NCI-H2196 (cell line): ENCODE data around the gene FKBP7.
A peak's percentile ranks its signal among the peaks of the same experiment; 100 is the strongest.
"Not testable (repeated sequence)": the region's sequence is repeated elsewhere in the genome, so short reads cannot be mapped to it uniquely, and the experiment has no call there.

Source experiments
- DNase-seq: peaks from one replicate; lab custom pipeline; 2025; ENCODE audit not compliant: unreplicated experiment; lab: John Stamatoyannopoulos, UW

Gene FKBP7

GRCh38 chr2:178491612-178492011 lies 13.2 kb upstream of the FKBP7 start:
- no peak for DNase-seq

DNA sequence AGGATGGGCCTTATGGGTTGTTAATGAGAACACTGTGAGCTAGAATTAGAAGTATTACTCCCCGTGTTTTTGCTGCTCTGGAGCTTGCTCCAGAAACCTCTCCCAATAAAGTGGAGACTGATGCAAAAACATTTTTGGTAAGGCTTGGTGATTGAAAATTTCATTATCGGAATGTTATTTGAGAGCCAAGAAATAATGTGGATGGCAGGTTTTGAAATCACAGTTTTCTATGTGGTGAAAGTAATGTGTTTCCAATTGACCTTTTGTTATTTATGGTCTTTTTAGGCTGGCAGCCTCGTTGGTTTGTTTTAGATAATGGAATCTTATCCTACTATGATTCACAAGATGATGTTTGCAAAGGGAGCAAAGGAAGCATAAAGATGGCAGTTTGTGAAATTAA lies 7.0 kb upstream of the FKBP7 start:
- DNase-seq = no peak

- DNase-seq = peak; percentile 70
These were observed 6.0 kb upstream of the FKBP7 start for GRCh38 chr2:178484245-178485041.

- no peak for DNase-seq
These were observed 4.0 kb upstream of the FKBP7 start for GRCh38 chr2:178482437-178482836.

DNA sequence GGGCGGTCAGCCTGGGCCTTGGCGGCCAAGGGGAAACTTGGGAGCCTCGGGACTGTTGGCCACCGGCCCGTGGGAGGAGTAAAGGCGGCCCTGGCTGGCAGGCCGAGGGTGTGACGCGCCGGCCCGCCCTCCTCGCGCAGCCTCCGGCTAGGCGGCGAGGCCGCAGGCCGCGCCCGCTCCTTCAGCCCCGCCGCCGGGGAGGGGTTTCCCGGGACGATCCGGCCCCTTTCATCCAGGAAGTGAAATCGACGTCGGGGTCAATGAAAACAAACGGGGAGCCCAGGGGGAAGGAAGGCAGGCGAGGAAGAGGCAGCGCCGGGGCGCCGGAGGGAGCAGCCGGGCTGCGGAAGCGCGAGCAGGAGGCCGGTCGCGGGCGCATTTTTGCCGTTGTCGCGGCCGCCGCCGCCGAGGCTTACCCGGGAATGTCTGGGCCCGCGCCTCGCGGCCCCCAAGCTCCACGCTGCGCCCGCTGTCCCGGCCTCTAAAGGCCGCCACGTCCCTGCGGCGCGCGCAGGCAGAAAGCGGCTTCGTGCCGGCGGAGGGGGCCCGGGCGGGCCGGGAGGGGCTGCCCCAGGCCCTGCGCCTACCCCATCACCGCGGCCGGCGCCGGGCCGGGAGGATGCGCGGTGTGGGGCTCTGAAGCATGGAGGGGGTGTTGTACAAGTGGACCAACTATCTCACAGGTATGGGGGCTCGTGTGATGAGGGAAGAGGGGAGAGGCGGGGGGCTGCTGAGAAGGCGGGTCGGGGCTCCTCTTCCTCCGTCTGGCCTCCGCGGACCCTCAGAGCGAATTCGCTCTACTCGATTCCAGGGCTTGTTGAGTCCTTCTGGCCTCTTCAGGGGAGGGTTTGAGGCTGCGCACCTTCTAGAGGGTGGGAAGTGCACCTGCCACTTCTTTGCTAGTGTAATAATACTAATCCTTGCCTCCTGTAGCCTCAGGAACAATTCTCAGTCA lies 2.1 kb upstream of the FKBP7 start, which contains the start of gene PLEKHA3:
PLEKHA3 (plus strand) TSS at position 231 of the 955 bp plus-strand sequence; CDS start at position 644, 413 bp downstream.
- peak; percentile 97 for DNase-seq

DNA sequence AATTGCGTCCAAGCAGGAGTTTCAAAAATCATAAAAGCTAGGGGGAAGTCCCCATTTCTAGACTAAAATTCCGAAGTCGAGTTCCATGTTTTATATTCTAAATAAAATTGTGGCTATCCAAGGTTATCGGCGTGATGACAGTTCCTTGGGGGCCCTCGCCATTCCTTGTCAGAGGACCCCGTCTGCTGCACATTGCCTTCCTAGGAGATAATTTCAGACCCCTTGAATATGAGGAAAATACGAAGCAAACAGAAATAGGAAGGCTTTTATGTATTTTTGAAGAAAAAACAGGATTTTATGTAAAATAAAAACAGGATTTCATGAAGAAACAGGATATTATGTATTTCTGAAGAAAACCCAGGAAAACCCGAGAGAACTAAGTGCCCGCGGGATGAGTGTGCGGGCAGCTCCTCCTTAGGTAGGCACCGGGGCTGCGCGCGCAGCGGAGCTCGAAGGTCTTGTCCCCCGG lies 1.4 kb upstream of the FKBP7 start:
- no peak for DNase-seq

DNA sequence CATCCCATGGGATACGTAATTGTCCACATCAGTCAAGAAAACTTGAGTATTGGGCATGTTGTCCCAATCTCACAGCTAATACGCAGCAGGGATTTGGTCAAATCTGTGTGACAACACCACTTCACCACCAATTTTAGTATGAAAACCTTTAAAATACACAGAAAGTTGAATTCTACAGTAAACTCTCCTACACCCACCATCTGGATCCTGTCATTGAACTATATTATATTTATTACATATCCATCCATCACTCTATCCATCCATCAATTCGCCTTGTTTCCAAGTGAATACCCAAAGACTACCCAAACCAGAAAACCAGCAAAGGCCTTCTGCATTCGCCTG lies 846 bp upstream of the FKBP7 start:
- no peak for DNase-seq

- peak; percentile 45 for DNase-seq
These were observed 316 bp downstream of the FKBP7 start for GRCh38 chr2:178478130-178478438.

GRCh38 chr2:178477443-178478129 lies 814 bp downstream of the FKBP7 start:
- no peak for DNase-seq

GRCh38 chr2:178476477-178476876 lies 1.9 kb downstream of the FKBP7 start:
- no peak for DNase-seq

DNA sequence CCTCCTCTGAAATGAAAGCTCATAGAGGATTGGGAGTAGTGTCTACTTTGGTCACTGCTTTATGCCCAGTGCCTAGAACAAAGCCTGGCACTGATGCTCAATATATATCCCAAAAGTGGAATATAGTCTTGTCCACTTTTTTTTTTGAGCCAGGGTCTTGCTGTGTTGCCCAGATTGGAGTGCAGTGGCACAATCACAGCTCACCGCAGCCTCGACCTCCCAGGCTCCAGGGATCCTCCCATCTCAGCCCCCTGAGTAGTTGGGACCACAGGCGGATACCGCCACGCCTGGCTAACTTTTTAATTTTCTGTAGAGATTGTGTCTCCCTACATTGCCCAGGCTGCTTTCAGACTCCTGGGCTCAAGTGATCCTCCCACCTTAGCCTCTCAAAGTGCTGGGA lies 3.8 kb downstream of the FKBP7 start:
- DNase-seq = no peak

DNA sequence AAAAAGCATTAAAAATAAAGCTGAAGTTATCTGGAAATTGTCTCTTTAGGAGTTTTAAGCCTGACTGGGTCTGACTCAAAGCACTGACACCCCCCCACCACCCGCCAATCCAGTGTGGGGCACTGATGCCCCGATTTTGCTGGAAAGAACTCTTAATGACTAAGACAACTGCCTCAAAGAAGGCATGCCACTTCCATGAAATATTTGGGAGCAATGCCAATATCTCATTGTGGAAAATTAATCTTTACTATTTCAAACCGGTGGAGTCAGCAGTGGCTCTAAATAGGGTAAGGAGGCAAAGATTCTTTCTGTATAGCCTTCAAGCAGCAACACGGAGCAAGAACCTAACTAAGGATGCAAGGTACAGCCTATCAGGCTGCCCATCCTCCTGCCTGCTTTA lies 4.5 kb downstream of the FKBP7 start:
- DNase-seq = no peak

DNA sequence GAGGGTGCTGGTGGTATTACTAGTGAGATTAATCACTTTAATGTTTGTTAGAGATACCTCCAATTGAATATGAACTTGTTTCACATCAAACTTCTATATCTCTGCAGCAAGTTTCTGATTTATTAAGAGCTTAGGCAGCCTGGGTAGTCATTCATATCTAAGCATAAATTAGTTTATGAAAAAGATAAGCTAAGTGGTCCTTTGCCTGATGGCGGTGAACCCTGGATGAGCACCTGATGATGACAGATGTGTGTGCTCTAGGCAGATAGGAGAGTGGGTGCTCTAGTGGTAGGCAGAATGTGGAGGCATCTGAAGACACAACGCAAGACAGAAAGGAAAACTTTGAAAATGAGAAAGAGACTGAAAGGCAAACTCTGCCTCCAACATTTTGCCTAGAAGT lies 5.0 kb downstream of the FKBP7 start:
- no peak for DNase-seq

DNA sequence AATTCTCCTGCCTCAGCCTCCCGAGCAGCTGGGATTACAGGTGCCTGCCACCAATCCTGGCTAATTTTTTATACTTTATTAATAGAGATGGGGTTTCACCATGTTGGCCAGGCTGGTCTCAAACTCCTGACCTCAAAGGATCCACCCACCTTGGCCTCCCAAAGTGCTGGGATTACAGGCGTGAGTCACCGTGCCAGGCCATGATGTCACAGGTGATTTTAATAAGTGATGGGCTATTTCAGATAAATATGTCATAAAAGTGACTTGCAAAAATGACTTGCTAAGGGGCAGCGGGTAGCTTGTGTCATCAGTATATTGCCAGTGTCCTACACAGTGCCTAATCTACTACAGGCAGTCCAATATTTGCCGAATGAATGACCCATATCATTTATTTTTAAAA lies 7.1 kb downstream of the FKBP7 start:
- not testable (repeated sequence) for DNase-seq

DNA sequence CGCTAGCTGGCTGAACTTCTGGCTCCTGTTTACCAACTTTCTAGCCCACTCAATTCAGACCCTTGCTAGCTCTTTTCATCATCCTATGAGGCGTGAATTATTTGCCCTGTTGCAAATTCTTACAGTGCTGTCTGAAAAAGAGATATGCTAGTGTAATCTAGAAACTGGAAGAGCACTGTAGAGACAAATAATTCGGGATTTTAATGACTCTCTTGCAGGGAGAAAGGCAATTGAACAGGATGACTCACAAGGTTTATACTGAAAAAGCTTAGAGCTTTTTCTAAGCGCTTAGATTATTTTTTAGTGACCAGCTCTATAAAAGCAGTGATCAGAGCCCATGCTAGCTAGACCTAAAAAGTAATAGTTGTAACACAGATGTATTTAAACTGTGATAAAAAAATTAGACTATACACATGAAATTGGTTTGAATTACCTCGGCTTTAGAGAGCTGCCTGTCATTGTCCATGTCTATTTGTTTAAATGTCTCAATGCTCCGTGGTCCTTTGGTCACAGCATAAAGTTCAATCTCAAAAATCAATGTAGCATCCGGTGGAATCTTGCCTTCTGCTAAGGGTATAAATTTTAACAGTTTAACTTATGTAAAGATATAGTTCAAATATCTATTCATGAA lies 9.1 kb downstream of the FKBP7 start:
- DNase-seq = no peak

GRCh38 chr2:178457390-178457886 lies 21.0 kb downstream of the FKBP7 start:
- no peak for DNase-seq

DNA sequence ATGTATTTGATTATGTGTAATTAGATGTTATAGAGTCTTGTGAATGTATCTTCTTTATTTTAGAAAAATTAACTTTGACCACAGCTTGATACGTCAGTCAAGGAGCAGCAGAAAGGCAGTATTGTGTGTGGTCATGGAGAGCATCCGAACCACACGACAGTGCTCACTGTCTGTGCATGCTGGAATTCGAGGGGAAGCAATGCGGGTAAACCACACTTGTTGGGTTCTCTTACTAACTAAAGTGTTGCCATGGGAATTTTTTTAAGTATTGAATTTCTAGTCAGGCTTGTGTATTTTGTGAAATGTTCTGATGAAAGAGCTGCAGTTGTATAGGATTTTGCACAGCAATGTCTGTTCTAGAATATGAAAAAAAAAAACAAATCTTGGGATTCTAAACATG lies 22.5 kb downstream of the FKBP7 start:
- no peak for DNase-seq

DNA sequence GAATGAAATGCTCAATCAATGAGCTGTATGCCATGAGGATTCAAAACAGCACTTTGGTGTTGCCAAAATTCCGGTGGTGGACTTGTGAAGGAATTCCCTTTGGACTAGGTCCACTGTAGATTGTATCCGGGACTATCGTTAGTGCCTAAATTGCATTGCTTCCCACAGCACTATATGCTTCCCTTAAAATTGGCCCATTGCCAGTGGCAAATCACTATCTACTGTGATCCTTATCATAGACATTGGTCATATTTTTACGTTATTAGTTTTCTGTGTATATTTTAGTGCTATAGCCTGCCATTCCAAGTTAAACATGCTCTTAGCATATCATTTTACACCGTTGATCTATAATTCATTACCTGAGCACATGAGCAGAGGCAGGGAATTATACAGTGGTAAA lies 25.5 kb downstream of the FKBP7 start:
- DNase-seq = no peak

DNA sequence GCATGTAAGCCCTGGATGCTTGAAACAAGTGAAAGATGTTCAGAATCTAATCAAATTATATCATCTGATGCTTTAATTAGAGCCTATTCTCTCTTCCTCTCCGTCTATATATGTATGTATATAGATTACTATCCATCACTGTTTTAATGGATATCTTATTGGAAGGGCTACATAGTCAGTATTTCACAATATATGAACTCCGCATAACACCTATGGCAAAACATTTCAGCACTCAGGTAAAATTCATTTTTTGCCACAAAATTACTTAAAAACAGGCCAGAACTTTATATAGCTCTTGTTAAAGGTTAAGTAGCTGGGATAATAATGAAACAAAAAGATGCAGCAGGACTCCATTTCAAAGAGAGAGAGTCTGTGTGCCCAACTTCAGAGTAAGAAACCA lies 26.1 kb downstream of the FKBP7 start:
- no peak for DNase-seq

GRCh38 chr2:178450774-178451525 lies 27.4 kb downstream of the FKBP7 start, which contains the start of the genes PJVK and PRKRA:
PJVK (plus strand) TSS chr2:178451378; CDS start chr2:178453410, 2,032 bp downstream.
PRKRA (minus strand) TSS chr2:178451175; CDS start chr2:178451030, 145 bp downstream.
- DNase-seq = peak; percentile 96
